Kidney (tissue), 14 donors: ENCODE results near the gene SLC41A3. TPM values are rescaled to one million over a fixed set of nuclear protein-coding genes. Genes with fewer than 3 reads are reported as not detected.
A peak's percentile ranks its signal among the peaks of the same experiment; 100 is the strongest.

Source experiments
- DNase-seq, 5 donors: peaks; one replicate each; pipeline ENCODE4 v3.0.0-alpha.2; 2013 to 2020
- FAIRE-seq: peaks from 2 replicates; lab custom pipeline; 2012; peaks lifted over from hg19 to GRCh38; lab: Jason Lieb, UNC
- H3K27ac ChIP-seq, 2 donors: one replicate each; pipeline ENCODE4 v1.7.0; 2013; ENCODE audit warnings: low read depth in 2 of 2, low read length in 2 of 2, inconsistent platforms in 1 of 2
- H3K27me3 ChIP-seq: one replicate; pipeline ENCODE4 v1.7.1; 2013; ENCODE audit warnings: low read length, inconsistent platforms; ENCODE audit not compliant: control insufficient read depth, insufficient read depth
- H3K36me3 ChIP-seq, 3 donors: one replicate each; pipeline versions ENCODE4 v1.7.0 to v1.7.1; 2013; ENCODE audit warnings: low read length in 3 of 3, control low read depth in 1 of 3, inconsistent platforms in 1 of 3; ENCODE audit not compliant: insufficient read depth in 3 of 3, control insufficient read depth in 2 of 3
- H3K4me1 ChIP-seq, 3 donors: one replicate each; pipeline versions ENCODE4 v1.7.0 to v1.7.1; 2013; ENCODE audit warnings: low read length in 3 of 3, inconsistent platforms in 1 of 3, low read depth in 1 of 3; ENCODE audit not compliant: control insufficient read depth in 2 of 3, insufficient read depth in 2 of 3
- H3K4me3 ChIP-seq, 3 donors: one replicate each; pipeline versions ENCODE4 v1.7.0 to v1.8.1; 2013; ENCODE audit warnings: low read length in 3 of 3, control low read depth in 1 of 3, inconsistent platforms in 1 of 3
- H3K9ac ChIP-seq, 3 donors: one replicate each; pipeline versions ENCODE4 v1.7.0 to v1.7.1; 2013; ENCODE audit warnings: low read length in 3 of 3, control low read depth in 1 of 3, inconsistent platforms in 1 of 3
- H3K9me3 ChIP-seq, 3 donors: one replicate each; pipeline versions ENCODE4 v1.7.0 to v1.7.1; 2013; ENCODE audit warnings: low read length in 3 of 3, control low read depth in 1 of 3, inconsistent platforms in 1 of 3; ENCODE audit not compliant: control insufficient read depth in 2 of 3, insufficient read depth in 1 of 3
- CTCF ChIP-seq: IDR thresholded peaks from 3 replicates; pipeline ENCODE4 v1.5.1; 2012; ENCODE audit warnings: mild to moderate bottlenecking, moderate library complexity, borderline replicate concordance; ENCODE audit not compliant: insufficient read depth; ENCODE audit errors: extremely low read depth
- intact Hi-C: fragments of 100-400 bp; cut with DNase I; formaldehyde crosslinking; loops from one replicate; pipeline ENCODE4 v1.11.1; 2022
- polyA plus RNA-seq: library from polyadenylated mRNA; stranded (reverse); fragments of 350-450 nt; fragmentation: Illumina TruSeq; extraction: RNeasy Lipid Tissue Mini Kit (QIAGEN cat#74804); gene quantifications from one replicate; pipeline ENCODE4 v1.2.3, GENCODE V29; 2014; ENCODE audit warnings: low read depth, low replicate concordance; ENCODE audit not compliant: insufficient read depth
- total RNA-seq: library from RNA; stranded (reverse); fragmentation: NEBNext Ultra II Directional; extraction: Animal tissue kit (Norgen Biotek cat#: 25700); gene quantifications from one replicate; pipeline ENCODE4 v1.2.1, GENCODE V29; 2021
- donor health status: control.
- donor health status: control.
- donor health status: control.
- donor health status: control.
- donor health status: control.
- donor health status: DM: yes; HTN: yes; CAD: no.
- donor health status: Normal renal cell carcinoma (clear cell type).

SLC41A3 gene
- total and polyA plus RNA-seq, 2 donors from 2014 or later, result 31.6 to 74.3 TPM

GRCh38 chr3:126121074-126121473 is 37.1 kb upstream of the SLC41A3 start:
- Histone ChIP-seq H3K4me1 (no peaks in the 10 kb centered on the region), H3K9me3 (no peaks in the 10 kb centered on the region), H3K27me3 (no peaks in the 10 kb centered on the region), H3K9ac (no peak overlapping the region), H3K4me3 (no peak overlapping the region), H3K27ac (no peak overlapping the region), H3K36me3 (peaks cover 0 to 35% (median 16%) of the 10 kb centered on the region in 3 donors)
- TF ChIP-seq CTCF, result no peak
- intact Hi-C loops, result loop anchor here (10.0 kb wide), 1 partner anchor 254 kb away; no protein-coding TSS in a partner anchor
- FAIRE-seq (no peak), DNase-seq (peak in 1 of 5 donors; percentile 5)

GRCh38 chr3:126119976-126120375 is 36.1 kb upstream of the SLC41A3 start:
- H3K27me3 ChIP-seq, result no peaks in the 10 kb centered on the region
- intact Hi-C loops, result loop anchor here (10.0 kb wide), 1 partner anchor 255 kb away; no protein-coding TSS in a partner anchor
- H3K4me3 ChIP-seq, result no peak overlapping the region
- H3K27ac ChIP-seq, result no peak overlapping the region
- H3K9me3 ChIP-seq, result no peaks in the 10 kb centered on the region
- H3K9ac ChIP-seq, result no peak overlapping the region
- FAIRE-seq (no peak), DNase-seq (peak in 1 of 5 donors; percentile 1)
- TF ChIP-seq CTCF, result no peak
- no peaks in the 10 kb centered on the region for H3K4me1 ChIP-seq
- H3K36me3 ChIP-seq, result peaks cover 0 to 25% (median 18%) of the 10 kb centered on the region in 3 donors

GRCh38 chr3:126119008-126119675 is 35.2 kb upstream of the SLC41A3 start:
- DNase-seq, result peak in 1 of 5 donors; percentile 4
- no peaks in the 10 kb centered on the region for H3K4me1 ChIP-seq
- no peak overlapping the region for H3K27ac ChIP-seq
- H3K27me3 ChIP-seq, result no peaks in the 10 kb centered on the region
- no peak for TF ChIP-seq CTCF
- H3K4me3 ChIP-seq, result no peak overlapping the region
- H3K36me3 ChIP-seq, result peaks cover 0 to 24% (median 18%) of the 10 kb centered on the region in 3 donors
- FAIRE-seq, result no peak
- H3K9me3 ChIP-seq, result no peaks in the 10 kb centered on the region
- intact Hi-C loops, result no loop called here
- no peak overlapping the region for H3K9ac ChIP-seq
